H9 (cell line): ENCODE measurements around the gene FAM120A. TPM values are rescaled to one million over a fixed set of nuclear protein-coding genes. Genes with fewer than 3 reads are reported as not detected.

Source experiments
- DNase-seq: peaks from one replicate; pipeline ENCODE4 v3.0.0-alpha.2; 2017
- H2AFZ ChIP-seq: one replicate; pipeline ENCODE4 v1.6.1; 2013; ENCODE audit warnings: mild to moderate bottlenecking, low read length, control low read depth, moderate library complexity
- H2AK5ac ChIP-seq: 2 replicates; pipeline ENCODE4 v1.6.1; 2013; ENCODE audit warnings: low read length, control low read depth, mixed read lengths; ENCODE audit not compliant: insufficient read length
- H2BK120ac ChIP-seq: one replicate; pipeline ENCODE4 v1.6.1; 2013; ENCODE audit warnings: low read depth, mild to moderate bottlenecking, low read length, control low read depth, inconsistent platforms; ENCODE audit not compliant: poor library complexity, severe bottlenecking
- H2BK12ac ChIP-seq: 2 replicates; pipeline ENCODE4 v1.6.1; 2013; ENCODE audit warnings: low read length, control low read depth, mixed read lengths, low read depth; ENCODE audit not compliant: insufficient read length
- H2BK15ac ChIP-seq: 2 replicates; pipeline ENCODE4 v1.6.1; 2013; ENCODE audit warnings: low read depth, low read length, control low read depth
- H2BK20ac ChIP-seq: one replicate; pipeline ENCODE4 v1.6.1; 2013; ENCODE audit warnings: low read depth, mild to moderate bottlenecking, low read length, control low read depth, inconsistent platforms; ENCODE audit not compliant: poor library complexity, severe bottlenecking
- H2BK5ac ChIP-seq: 2 replicates; pipeline ENCODE4 v1.6.1; 2013; ENCODE audit warnings: low read length, control low read depth, mixed read lengths; ENCODE audit not compliant: insufficient read length
- H3K14ac ChIP-seq: 2 replicates; pipeline ENCODE4 v1.6.1; 2013; ENCODE audit warnings: low read length, control low read depth; ENCODE audit not compliant: insufficient read depth
- H3K18ac ChIP-seq: 2 replicates; pipeline ENCODE4 v1.6.1; 2013; ENCODE audit warnings: low read depth, mild to moderate bottlenecking, mixed read lengths, low read length, control low read depth; ENCODE audit not compliant: insufficient read length
- H3K23ac ChIP-seq: 2 replicates; pipeline ENCODE4 v1.6.1; 2013; ENCODE audit warnings: low read length, control low read depth, mixed read lengths, low read depth; ENCODE audit not compliant: insufficient read length
- H3K23me2 ChIP-seq: 2 replicates; pipeline ENCODE4 v1.6.1; 2013; ENCODE audit warnings: low read depth, mild to moderate bottlenecking, mixed read lengths, low read length, control low read depth; ENCODE audit not compliant: insufficient read length, poor library complexity, severe bottlenecking
- H3K27ac ChIP-seq: 2 replicates; pipeline ENCODE4 v1.5.1; 2013; ENCODE audit warnings: low read length, control low read depth, mixed read lengths, low read depth; ENCODE audit not compliant: insufficient read length
- H3K27me3 ChIP-seq: 2 replicates; pipeline ENCODE4 v1.6.1; 2013; ENCODE audit warnings: low read length, control low read depth, inconsistent platforms; ENCODE audit not compliant: insufficient read depth
- H3K4ac ChIP-seq: 2 replicates; pipeline ENCODE4 v1.6.1; 2013; ENCODE audit warnings: low read depth, mild to moderate bottlenecking, control low read depth, inconsistent platforms, low read length, moderate library complexity
- H3K4me1 ChIP-seq: 2 replicates; pipeline ENCODE4 v1.6.1; 2013; ENCODE audit warnings: low read length, control low read depth, inconsistent platforms; ENCODE audit not compliant: insufficient read depth
- H3K4me2 ChIP-seq: 2 replicates; pipeline ENCODE4 v1.6.1; 2013; ENCODE audit warnings: low read length, control low read depth, mixed read lengths; ENCODE audit not compliant: insufficient read length, insufficient read depth
- H3K56ac ChIP-seq: 2 replicates; pipeline ENCODE4 v1.6.1; 2013; ENCODE audit warnings: low read depth, mild to moderate bottlenecking, mixed read lengths, low read length, control low read depth; ENCODE audit not compliant: insufficient read length
- H3K79me1 ChIP-seq: 2 replicates; pipeline ENCODE4 v1.6.1; 2013; ENCODE audit warnings: low read depth, mild to moderate bottlenecking, moderate library complexity, low read length, control low read depth, inconsistent platforms; ENCODE audit not compliant: insufficient read depth, poor library complexity, severe bottlenecking
- H3K79me2 ChIP-seq: 2 replicates; pipeline ENCODE4 v1.6.1; 2013; ENCODE audit warnings: low read length, control low read depth, inconsistent platforms; ENCODE audit not compliant: insufficient read depth
- H3K9ac ChIP-seq: 2 replicates; pipeline ENCODE4 v1.6.1; 2013; ENCODE audit warnings: low read length, control low read depth, mixed read lengths; ENCODE audit not compliant: insufficient read length; ENCODE audit errors: extremely low read depth
- H3K9me3 ChIP-seq: one replicate; pipeline ENCODE4 v1.6.1; 2013; ENCODE audit warnings: low read depth, low read length, inconsistent platforms; ENCODE audit not compliant: control insufficient read depth
- H3T11ph ChIP-seq: one replicate; pipeline ENCODE4 v1.6.1; 2013; ENCODE audit warnings: mild to moderate bottlenecking, low read length, control low read depth, inconsistent platforms
- H4K20me1 ChIP-seq: one replicate; pipeline ENCODE4 v1.6.1; 2013; ENCODE audit not compliant: control insufficient read depth, insufficient read length, insufficient read depth
- H4K5ac ChIP-seq: 2 replicates; pipeline ENCODE4 v1.6.1; 2013; ENCODE audit warnings: low read depth, mild to moderate bottlenecking, mixed read lengths, low read length, control low read depth; ENCODE audit not compliant: insufficient read length
- H4K8ac ChIP-seq: replicated peaks from 2 replicates; pipeline ENCODE4 v1.6.1; 2013; ENCODE audit warnings: low read length, control low read depth, mixed read lengths, low read depth; ENCODE audit not compliant: insufficient read length
- H4K91ac ChIP-seq: 2 replicates; pipeline ENCODE4 v1.6.1; 2013; ENCODE audit warnings: low read depth, mild to moderate bottlenecking, moderate library complexity, mixed read lengths, low read length, control low read depth; ENCODE audit not compliant: insufficient read length
- H3K27ac Mint-ChIP-seq, 3 experiments: 2 replicates in 2 of 3; 3 replicates in 1 of 3; pipeline ENCODE4 v1.8.0; 2020 to 2021; ENCODE audit warnings: mixed read lengths in 3 of 3, mild to moderate bottlenecking in 1 of 3, moderate library complexity in 1 of 3
- H3K27me3 Mint-ChIP-seq: 2 replicates; pipeline ENCODE4 v1.8.0; 2021; ENCODE audit warnings: low read depth, mild to moderate bottlenecking, moderate library complexity, mixed read lengths
- H3K36me3 Mint-ChIP-seq, 3 experiments: 2 replicates in 2 of 3; 3 replicates in 1 of 3; pipeline ENCODE4 v1.8.0; 2020 to 2021; ENCODE audit warnings: low read depth in 3 of 3, mixed read lengths in 3 of 3; ENCODE audit not compliant: insufficient read depth in 1 of 3
- H3K4me1 Mint-ChIP-seq, 2 experiments: 2 replicates each; pipeline ENCODE4 v1.8.0; 2020; ENCODE audit warnings: mixed read lengths in 2 of 2
- H3K4me3 Mint-ChIP-seq, 2 experiments: 2 replicates in 1 of 2; 3 replicates in 1 of 2; pipeline ENCODE4 v1.8.0; 2020 to 2021; ENCODE audit warnings: mild to moderate bottlenecking in 2 of 2, mixed read lengths in 2 of 2, moderate library complexity in 1 of 2
- H3K9me3 Mint-ChIP-seq, 2 experiments: 2 replicates in 1 of 2; 3 replicates in 1 of 2; pipeline ENCODE4 v1.8.0; 2020; ENCODE audit warnings: mild to moderate bottlenecking in 2 of 2, mixed read lengths in 2 of 2, moderate library complexity in 1 of 2
- CTCF ChIP-seq: fragments of 200-600 bp; sonication (generic); conservative IDR thresholded peaks from 3 replicates; pipeline ENCODE4 v1.8.0; 2021; ENCODE audit warnings: antibody characterized with exemption, mild to moderate bottlenecking
- WGBS: extraction: QIAGEN DNeasy Blood & Tissue Kit; methylation state at CpG from one replicate; pipeline ENCODE4 v1.1.7; 2013; ENCODE audit warnings: missing lambda C conversion rate, low lambda C conversion rate, mixed read lengths; ENCODE audit not compliant: insufficient read length; ENCODE audit errors: extremely low coverage; 5-methylcytosine and 5-hydroxymethylcytosine counted together
- total RNA-seq: library from RNA; stranded (reverse); gene quantifications from 2 replicates; pipeline ENCODE4 v1.2.1, GENCODE V29; 2021

The FAM120A gene
- total RNA-seq, 1 experiment from 2014 or later: 57.7 TPM

GRCh38 chr9:93603011-93603410 is 151.5 kb downstream of the FAM120A start:
- no peak overlapping the region for H3K23ac ChIP-seq
- H3T11ph ChIP-seq: no peak overlapping the region
- H3K27me3 ChIP-seq: no peaks in the 10 kb centered on the region
- H2BK12ac ChIP-seq: no peak overlapping the region
- no peak for TF ChIP-seq CTCF
- no peak overlapping the region for H2AK5ac ChIP-seq
- H3K4me3 Mint-ChIP-seq: no peak overlapping the region
- WGBS: no CpG with 5 or more reads among the region's 15 CpGs
- 0 out of 2 replicates have a peak, but pooled peaks cover 2% of the 10 kb centered on the region for H3K27me3 Mint-ChIP-seq
- H3K36me3 Mint-ChIP-seq: peaks cover 6 to 22% (median 6%) of the 10 kb centered on the region in 3 experiments; a peak in 6 of 7 replicates
- no peaks in the 10 kb centered on the region for H3K79me2 ChIP-seq
- H3K14ac ChIP-seq: no peak overlapping the region
- no peaks in the 10 kb centered on the region for H3K9me3 ChIP-seq
- no peak overlapping the region for H4K8ac ChIP-seq
- no peaks in the 10 kb centered on the region for H3K79me1 ChIP-seq
- no peak overlapping the region for H3K56ac ChIP-seq
- H2BK120ac ChIP-seq: no peak overlapping the region
- H3K4me1 ChIP-seq: peaks cover 20% of the 10 kb centered on the region; the same call in 1 of the 2 replicates
- H3K4me2 ChIP-seq: no peak overlapping the region
- no peak overlapping the region for H3K18ac ChIP-seq
- H4K91ac ChIP-seq: no peak overlapping the region
- H2BK20ac ChIP-seq: no peak overlapping the region
- peaks cover 7 to 10% of the 10 kb centered on the region in 2 experiments for H3K9me3 Mint-ChIP-seq
- no peak overlapping the region for H2BK15ac ChIP-seq
- H2BK5ac ChIP-seq: no peak overlapping the region
- no peak overlapping the region for H3K4ac ChIP-seq
- H3K27ac ChIP-seq: no peak overlapping the region
- DNase-seq: no peak
- H3K23me2 ChIP-seq: no peaks in the 10 kb centered on the region
- H4K5ac ChIP-seq: no peak overlapping the region
- no peak overlapping the region for H2AFZ ChIP-seq
- no peak overlapping the region for H3K9ac ChIP-seq
- H3K4me1 Mint-ChIP-seq: peaks cover 50 to 51% of the 10 kb centered on the region in 2 experiments
- H3K27ac Mint-ChIP-seq: peak overlapping the region in 1 of 3 experiments; percentile 29; a peak in 1 of 7 replicates
- peaks cover 2% of the 10 kb centered on the region for H4K20me1 ChIP-seq
